Glomerular visceral epithelial cell (primary cell): Measurements from ENCODE around the gene GPANK1.

Experiments
- DNase-seq: peaks from one replicate; pipeline ENCODE4 v3.0.0-alpha.2; 2016; ENCODE audit errors: extremely low spot score

GPANK1 gene

DNA sequence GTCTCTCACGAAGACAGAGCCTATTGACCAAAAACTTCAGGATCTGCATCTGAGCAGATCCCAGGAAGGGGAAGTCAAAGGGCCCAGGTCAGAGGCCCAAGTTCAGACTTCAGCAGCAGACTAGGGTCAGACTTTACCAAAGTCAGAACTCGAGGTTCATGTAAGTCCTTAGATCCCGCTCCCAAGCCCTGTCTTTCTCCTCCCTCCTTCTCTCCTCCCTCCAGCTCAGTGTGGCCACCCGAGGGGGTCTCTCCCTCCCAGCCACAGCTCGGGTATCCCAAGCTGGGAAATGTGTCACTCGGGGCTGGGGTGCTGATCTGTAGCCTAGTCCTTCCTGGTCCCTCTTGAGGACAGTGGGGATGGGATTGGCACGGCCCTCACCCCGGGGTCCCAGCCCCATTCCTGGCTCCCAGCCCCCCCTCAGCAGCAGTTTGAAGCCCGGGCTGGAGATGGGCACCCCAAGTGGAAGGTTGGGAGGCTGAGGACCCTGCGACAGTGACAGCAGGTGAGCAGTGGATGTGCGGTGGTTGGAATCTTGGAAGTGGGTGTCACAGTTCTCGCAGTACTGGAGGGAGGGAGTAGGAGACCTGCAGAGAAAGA lies 2.6 kb downstream of the GPANK1 start:
- no peak for DNase-seq

DNA sequence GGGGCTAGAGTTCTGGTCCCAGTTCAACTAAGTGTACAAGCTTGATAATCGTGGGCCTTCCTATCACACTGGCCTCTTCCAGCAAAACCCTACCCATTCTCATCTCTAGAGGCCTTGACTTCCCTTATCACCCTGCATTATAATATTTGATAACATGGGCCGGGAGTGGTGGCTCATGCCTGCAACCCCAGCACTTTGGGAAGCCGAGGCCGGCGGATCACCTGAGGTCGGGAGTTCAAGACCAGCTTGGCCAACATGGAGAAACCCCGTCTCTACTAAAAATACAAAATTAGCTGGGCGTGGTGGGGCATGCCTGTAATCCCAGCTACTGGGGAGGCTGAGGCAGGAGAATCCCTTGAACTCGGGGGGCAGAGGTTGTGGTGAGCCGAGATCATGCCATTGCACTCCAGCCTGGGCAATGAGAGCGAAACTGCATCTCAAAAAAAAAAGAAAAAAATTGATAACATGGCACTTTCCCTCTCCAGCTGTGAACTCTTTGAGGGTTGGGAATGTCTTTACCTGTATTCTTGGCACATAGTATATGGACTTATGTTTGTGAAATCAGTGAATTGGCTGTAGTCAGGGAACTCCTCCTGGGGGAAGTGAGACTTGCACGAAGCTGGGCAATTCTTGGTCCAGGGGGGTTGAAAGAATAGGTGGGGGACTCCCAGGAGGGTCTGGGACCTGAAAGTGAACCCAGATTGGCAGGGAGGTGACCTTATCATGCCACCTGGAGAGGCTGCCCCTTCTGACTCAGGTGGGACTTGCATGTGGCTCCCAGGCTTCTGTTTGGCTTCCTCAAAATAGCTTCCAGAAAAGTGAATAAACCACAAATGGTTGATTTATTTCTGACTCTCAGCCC lies 3.3 kb downstream of the GPANK1 start:
- peak; percentile 28 for DNase-seq

DNA sequence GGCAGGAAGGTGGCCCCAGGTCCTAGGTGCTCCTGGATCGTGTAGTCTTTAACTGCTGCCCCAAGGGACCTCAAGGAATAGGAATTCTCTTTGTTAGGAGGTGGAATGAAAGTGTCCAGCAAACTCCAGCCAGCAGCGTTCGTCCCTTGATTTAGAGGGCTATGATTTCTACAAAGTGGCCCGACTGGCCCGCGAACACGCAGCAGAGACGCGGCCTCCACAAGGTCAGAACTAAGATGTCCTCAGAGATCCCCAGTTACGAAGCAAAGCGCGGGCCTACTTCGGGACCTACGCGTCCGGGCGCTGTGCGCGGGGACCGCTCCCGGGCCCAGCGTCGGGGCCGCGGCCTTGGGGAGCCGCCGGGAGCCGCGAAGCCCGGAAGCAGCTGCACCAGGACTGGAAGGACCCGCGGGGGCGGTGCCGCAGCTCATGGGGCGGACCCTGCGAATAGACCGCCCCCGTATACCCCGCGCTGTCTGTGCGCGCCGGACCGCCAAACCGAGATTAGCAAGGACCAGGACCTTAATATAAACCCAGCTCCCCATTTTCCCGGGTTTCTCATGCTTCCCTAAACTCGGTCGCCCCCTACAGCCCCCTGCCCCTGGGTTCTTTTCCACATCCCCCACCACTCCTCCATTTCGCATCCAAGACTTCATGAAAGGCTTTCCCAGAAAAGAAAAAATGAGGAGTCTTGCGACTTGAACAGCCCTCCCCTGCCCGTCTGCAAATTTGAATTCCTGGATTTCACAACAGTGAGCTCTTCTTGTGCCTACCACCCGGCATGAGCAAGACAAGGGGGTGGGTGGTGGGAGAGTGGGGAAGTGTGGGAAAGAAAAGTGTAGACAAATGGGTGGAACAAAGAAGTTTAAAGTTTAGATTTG lies 4.2 kb downstream of the GPANK1 start, which contains the start of gene C6orf47:
C6orf47 (minus strand) TSS at position 398 of the 881 bp plus-strand sequence. CDS start 831 bp downstream, outside the sequence.
- DNase-seq: peak; percentile 84

GRCh38 chr6:31659649-31660380 lies 5.0 kb downstream of the GPANK1 start:
- peak; percentile 36 for DNase-seq

DNA sequence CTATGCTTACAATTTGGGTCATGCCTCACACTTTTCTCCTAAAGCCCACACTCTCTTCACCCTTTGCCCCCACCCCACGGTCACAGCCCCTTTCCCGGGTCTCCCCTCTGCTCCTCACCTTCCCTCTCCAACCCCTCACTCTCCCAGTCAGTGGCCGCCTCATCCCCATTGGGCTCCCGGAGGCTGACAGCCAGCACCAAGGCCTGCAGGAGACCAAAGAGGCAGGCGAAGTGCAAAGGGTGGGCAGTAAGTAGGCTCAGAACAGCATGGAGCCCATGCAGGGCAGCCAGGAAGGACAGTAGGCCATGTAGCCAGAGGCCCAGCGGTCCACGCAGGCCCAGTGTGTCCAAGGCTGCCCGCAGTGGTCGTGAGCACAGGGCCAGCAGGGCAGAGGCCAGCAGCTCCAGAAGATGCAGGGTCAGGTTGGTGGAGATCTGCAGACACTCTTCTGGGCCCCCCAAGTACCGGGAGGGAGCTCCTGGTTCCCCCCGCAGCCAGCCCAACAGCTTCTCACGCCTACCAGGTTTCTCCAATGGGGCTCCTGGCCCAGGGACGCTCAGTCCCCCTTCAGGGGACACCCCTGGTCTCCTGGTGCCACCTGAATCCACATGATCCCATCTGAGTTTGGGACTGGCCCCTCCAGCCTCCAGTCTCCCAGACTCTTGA lies 5.7 kb downstream of the GPANK1 start:
- DNase-seq: no peak

DNA sequence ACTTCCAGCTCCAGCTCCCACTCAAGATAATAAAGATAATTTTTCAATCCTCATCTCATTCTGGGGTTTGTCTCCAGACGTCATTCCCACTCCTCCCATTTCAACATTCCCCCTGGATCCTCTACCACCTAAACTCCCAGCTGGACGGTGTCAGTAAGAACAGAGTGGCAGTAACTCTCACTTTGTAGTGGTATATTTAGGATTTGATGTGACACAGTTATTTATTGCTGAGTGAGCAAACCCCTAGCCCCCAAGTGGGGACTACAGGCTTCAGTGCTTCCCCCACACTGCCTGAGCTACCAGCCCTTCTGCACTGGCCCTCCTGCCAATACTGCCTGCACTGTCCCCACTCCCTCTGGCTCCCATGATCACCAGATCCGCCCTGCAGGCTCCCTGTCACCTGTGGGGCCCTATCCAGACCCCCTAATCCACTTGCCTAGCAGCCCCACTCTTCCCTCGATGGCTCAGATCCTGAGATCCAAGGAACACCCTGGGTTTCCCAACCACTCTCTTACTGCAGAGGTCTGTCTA lies 6.6 kb downstream of the GPANK1 start:
- no peak for DNase-seq

- no peak for DNase-seq
Measured at GRCh38 chr6:31657406-31658157, 7.2 kb downstream of the GPANK1 start.

- DNase-seq: no peak
Measured at GRCh38 chr6:31655349-31656237, 9.2 kb downstream of the GPANK1 start, which contains the start of gene APOM. Gene APOM (plus strand): TSS chr6:31655894. CDS start chr6:31655967, 73 bp downstream.

- DNase-seq: no peak
Measured at GRCh38 chr6:31654574-31655348, 10.0 kb downstream of the GPANK1 start.

- DNase-seq: peak; percentile 89
Measured at GRCh38 chr6:31652925-31653724, 11.7 kb downstream of the GPANK1 start.

DNA sequence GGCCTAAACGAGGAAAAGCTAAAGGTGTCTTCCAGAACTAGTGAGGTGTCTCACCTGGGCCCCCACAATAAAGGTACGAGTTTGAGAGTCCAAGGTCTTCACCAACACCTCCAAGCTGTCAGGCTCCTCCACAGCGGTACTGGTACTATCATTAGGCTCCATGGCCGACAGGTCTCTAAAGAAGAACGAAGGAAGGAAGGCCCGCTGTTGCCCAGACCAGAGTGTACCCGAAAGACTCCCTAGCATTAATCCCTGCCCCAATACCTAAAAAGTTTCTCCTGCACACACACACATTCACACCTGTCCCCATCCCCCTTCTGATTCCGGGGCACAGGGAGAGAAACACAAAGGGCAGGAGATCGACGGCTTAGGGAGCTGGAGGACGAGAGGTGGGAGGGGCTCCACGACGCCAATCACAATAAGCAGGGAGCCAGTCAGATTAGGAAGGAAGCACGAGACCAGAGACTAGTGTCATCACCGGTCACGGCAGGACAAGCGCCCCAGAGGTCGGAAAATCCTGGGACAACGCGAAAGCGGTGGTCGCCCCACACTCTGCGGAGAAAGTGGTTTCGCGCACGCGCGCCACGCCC lies 13.1 kb downstream of the GPANK1 start:
- peak; percentile 78 for DNase-seq

- no peak for DNase-seq
Measured at GRCh38 chr6:31645325-31645724, 19.5 kb downstream of the GPANK1 start.

DNA sequence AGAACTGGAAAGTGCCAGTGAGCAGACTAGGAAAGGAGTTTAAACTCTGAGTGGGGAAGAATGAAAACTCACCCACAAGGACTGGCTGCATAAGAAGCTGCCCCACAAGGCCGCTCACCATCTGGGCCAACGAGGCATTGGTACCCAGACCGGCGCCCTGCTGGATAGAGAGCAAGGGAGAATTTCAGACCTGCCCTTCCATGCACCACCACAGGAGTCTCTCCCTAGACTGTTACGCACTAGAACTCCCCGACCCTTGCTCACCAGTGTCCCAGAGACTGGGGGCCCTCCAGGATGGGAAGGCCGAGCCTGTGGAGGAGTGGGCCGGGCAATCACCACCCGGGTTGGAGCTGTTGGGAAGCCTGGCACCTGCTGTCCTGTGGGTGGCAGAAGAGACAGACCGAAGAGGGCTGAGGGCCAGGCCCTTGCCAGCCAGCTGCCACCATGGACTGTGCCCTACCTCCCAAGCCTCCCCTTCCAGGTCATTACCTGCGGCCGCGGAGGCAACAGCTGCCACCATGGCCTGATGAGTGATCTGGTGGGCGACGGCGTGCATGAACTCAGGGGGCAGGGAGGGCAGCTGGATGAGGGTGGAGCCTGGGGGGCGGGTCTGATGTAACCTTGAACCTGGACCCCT lies 20.9 kb downstream of the GPANK1 start:
- no peak for DNase-seq

DNA sequence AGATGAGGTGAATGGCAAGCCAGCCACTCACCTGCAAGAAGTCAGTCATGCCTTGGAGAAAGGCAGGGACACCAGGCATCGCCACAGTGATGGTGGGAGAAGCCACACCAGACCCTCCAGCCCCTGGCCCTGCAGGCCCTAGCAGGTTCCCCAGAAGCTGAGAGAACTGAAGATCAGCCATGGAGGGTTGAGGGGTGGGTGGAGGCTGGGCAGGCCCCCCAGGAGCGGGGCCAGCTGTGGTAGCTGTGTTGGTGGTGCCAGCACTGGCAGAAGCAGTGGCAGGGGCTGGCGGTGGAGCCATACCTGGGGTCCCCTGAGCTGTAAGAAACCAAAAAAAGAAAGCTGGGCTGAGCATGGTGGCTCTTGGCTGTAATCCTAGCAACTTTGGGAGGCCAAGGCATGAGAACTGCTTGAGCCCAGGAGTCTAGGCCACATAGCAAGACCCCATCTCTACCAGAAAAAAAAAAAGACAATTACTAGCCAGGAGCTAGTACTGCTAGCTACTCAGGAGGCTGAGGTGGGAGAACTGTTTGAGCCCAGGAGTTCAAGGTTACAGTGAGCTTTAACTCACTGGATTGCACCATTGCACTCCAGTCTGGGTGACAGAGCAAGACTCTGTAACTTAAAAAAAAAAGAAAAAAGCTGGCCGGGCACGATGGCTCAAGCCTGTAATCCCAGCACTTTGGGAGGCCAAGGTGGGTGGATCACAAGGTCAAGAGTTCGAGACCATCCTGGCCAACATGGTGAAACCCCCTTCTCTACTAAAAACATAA lies 21.8 kb downstream of the GPANK1 start:
- DNase-seq: no peak

DNA sequence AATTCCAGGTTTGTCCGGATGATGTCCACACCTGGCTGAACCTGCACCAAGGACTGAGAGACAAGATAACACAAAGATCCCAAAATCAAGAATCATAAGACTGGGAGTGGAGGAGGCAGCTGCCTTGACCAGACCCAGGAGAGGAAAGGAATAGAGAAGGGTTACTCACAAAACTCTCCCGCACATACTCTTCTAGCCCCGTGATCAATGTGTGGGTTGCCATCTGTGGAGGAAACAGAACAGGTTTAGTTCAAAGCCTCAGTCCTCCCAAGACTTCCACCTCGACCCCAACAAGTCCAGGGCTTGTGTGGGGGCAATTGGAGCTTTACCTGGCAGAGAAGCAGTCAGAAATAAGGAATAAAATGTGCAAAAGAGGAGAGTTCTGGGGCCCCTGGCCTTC lies 23.4 kb downstream of the GPANK1 start:
- no peak for DNase-seq
